WTC11 (cell line): ENCODE measurements around the gene KRTAP7-1. TPM values are rescaled to one million over a fixed set of nuclear protein-coding genes. Genes with fewer than 3 reads are reported as not detected.

Experiments used
- ATAC-seq: fragments of 200-7000 bp; cut with Tn5 transposase; 2 replicates; pipeline ENCODE4 v1.10.0; 2021; ENCODE audit warnings: mild to moderate bottlenecking, moderate library complexity
- CTCF ChIA-PET: fragments of 300-600 bp; sonication (Branson Sonifier 250); formaldehyde crosslinking; loops from one replicate; lab custom pipeline; 2021; ENCODE audit warnings: antibody characterized with exemption; lab: Charles Lee
- POLR2A ChIA-PET: fragments of 350-600 bp; sonication (Branson Sonifier 250); formaldehyde crosslinking; loops from one replicate; lab custom pipeline; 2021; ENCODE audit warnings: antibody characterized with exemption; lab: Charles Lee
- DNase-seq: peaks from one replicate; pipeline ENCODE4 v3.0.0; 2021; ENCODE audit warnings: low spot score
- H3K27ac Mint-ChIP-seq: 2 replicates; pipeline ENCODE4 v1.8.0; 2021; ENCODE audit warnings: mixed read lengths
- H3K27me3 Mint-ChIP-seq: 2 replicates; pipeline ENCODE4 v1.8.0; 2021; ENCODE audit warnings: low read depth, mild to moderate bottlenecking, moderate library complexity, mixed read lengths
- H3K36me3 Mint-ChIP-seq: 2 replicates; pipeline ENCODE4 v1.8.0; 2021; ENCODE audit warnings: mixed read lengths
- H3K4me1 Mint-ChIP-seq: 2 replicates; pipeline ENCODE4 v1.8.0; 2022; ENCODE audit warnings: mixed read lengths
- H3K4me3 Mint-ChIP-seq: 2 replicates; pipeline ENCODE4 v1.8.0; 2021; ENCODE audit warnings: mild to moderate bottlenecking, moderate library complexity, mixed read lengths
- H3K9me3 Mint-ChIP-seq: 2 replicates; pipeline ENCODE4 v1.8.0; 2021; ENCODE audit warnings: mixed read lengths
- CREB1 ChIP-seq: sonication (generic); formaldehyde crosslinking; IDR thresholded peaks from 2 replicates; pipeline ENCODE4 v1.8.0; 2023; ENCODE audit warnings: mild to moderate bottlenecking, missing genetic modification reagents
- E2F4 ChIP-seq: sonication (generic); formaldehyde crosslinking; IDR thresholded peaks from 2 replicates; pipeline ENCODE4 v1.8.1; 2022; ENCODE audit warnings: low read depth, mild to moderate bottlenecking, moderate library complexity, missing genetic modification reagents, borderline replicate concordance
- ELF4 ChIP-seq: sonication (generic); formaldehyde crosslinking; IDR thresholded peaks from 2 replicates; pipeline ENCODE4 v1.8.1; 2022; ENCODE audit warnings: low read depth, mild to moderate bottlenecking, moderate library complexity, missing genetic modification reagents
- ERG ChIP-seq: fragments of 250-450 bp; sonication (Bioruptor Pico); IDR thresholded peaks from 2 replicates; pipeline ENCODE4 v1.8.0; 2021; ENCODE audit warnings: mild to moderate bottlenecking
- FOXJ3 ChIP-seq: sonication (generic); formaldehyde crosslinking; IDR thresholded peaks from 2 replicates; pipeline ENCODE4 v1.9.0; 2021; ENCODE audit warnings: missing genetic modification reagents, mild to moderate bottlenecking, borderline replicate concordance
- FOXP1 ChIP-seq: sonication (generic); formaldehyde crosslinking; IDR thresholded peaks from 2 replicates; pipeline ENCODE4 v1.8.0; 2022; ENCODE audit warnings: missing genetic modification reagents, mild to moderate bottlenecking, moderate library complexity, borderline replicate concordance
- KAT7 ChIP-seq: sonication (generic); formaldehyde crosslinking; IDR thresholded peaks from 2 replicates; pipeline ENCODE4 v1.8.1; 2023; ENCODE audit warnings: missing genetic modification reagents, mild to moderate bottlenecking, borderline replicate concordance
- NR1H2 ChIP-seq: sonication (generic); formaldehyde crosslinking; IDR thresholded peaks from 2 replicates; pipeline ENCODE4 v1.9.0; 2021; ENCODE audit warnings: mild to moderate bottlenecking, moderate library complexity, missing genetic modification reagents
- PRRX2 ChIP-seq: fragments of 250-450 bp; sonication (Bioruptor Pico); IDR thresholded peaks from 2 replicates; pipeline ENCODE4 v1.8.0; 2021; ENCODE audit warnings: mild to moderate bottlenecking
- SOX15 ChIP-seq: fragments of 250-450 bp; sonication (Bioruptor Pico); IDR thresholded peaks from 2 replicates; pipeline ENCODE4 v1.9.0; 2021; ENCODE audit warnings: mild to moderate bottlenecking
- TCF7 ChIP-seq: sonication (generic); formaldehyde crosslinking; IDR thresholded peaks from 2 replicates; pipeline ENCODE4 v1.8.0; 2022; ENCODE audit warnings: mild to moderate bottlenecking, low read depth, missing genetic modification reagents, moderate library complexity
- ZBTB21 ChIP-seq: sonication (generic); formaldehyde crosslinking; IDR thresholded peaks from 2 replicates; pipeline ENCODE4 v1.8.1; 2023; ENCODE audit warnings: mild to moderate bottlenecking, missing genetic modification reagents, borderline replicate concordance
- ZNF232 ChIP-seq: sonication (generic); formaldehyde crosslinking; IDR thresholded peaks from 2 replicates; pipeline ENCODE4 v1.8.0; 2022; ENCODE audit warnings: mild to moderate bottlenecking, missing genetic modification reagents
- ZNF396 ChIP-seq: fragments of 250-450 bp; sonication (Bioruptor Pico); IDR thresholded peaks from 2 replicates; pipeline ENCODE4 v1.8.0; 2021; ENCODE audit warnings: mild to moderate bottlenecking, moderate library complexity, borderline replicate concordance
- ZNF512 ChIP-seq: sonication (generic); formaldehyde crosslinking; IDR thresholded peaks from 2 replicates; pipeline ENCODE4 v1.8.1; 2022; ENCODE audit warnings: missing genetic modification reagents, borderline replicate concordance
- total RNA-seq: library from RNA; stranded (reverse); gene quantifications from 3 replicates; pipeline ENCODE4 v1.2.3, GENCODE V29; 2021
- TF ChIP-seq, protein P1 (sequence below): sonication (generic); formaldehyde crosslinking; IDR thresholded peaks from 2 replicates; pipeline ENCODE4 v1.8.0; 2023; ENCODE audit warnings: mild to moderate bottlenecking, missing genetic modification reagents

KRTAP7-1 gene
- total RNA-seq, 1 experiment from 2014 or later, result not detected

- DNase-seq (no peak), ATAC-seq (peak; percentile 43)
- Mint-ChIP-seq H3K4me1 (peaks cover 11% of the 10 kb centered on the region), H3K27me3 (no peaks in the 10 kb centered on the region), H3K27ac (no peak within 1 kb of the TSS), H3K36me3 (no peaks in the 10 kb centered on the region), H3K4me3 (no peak within 1 kb of the TSS), H3K9me3 (no peaks in the 10 kb centered on the region)
- POLR2A ChIA-PET, result no interaction called here
- CTCF ChIA-PET, result interaction anchor here (1.2 to 1.6 kb wide), 2 partner anchors 18 to 26 kb away, joined by 4 to 5 read pairs; no protein-coding TSS in a partner anchor
- TF ChIP-seq CREB1, result no peak
- no peak for TF ChIP-seq PRRX2 (CRISPR knock-in tag)
- no peak for TF ChIP-seq FOXP1
- no peak for TF ChIP-seq NR1H2 (CRISPR knock-in tag)
- no peak for TF ChIP-seq TCF7 (CRISPR knock-in tag)
- TF ChIP-seq ZNF232 (CRISPR knock-in tag), result no peak
- no peak for TF ChIP-seq SOX15 (CRISPR knock-in tag)
- TF ChIP-seq E2F4 (CRISPR knock-in tag), result no peak
- no peak for TF ChIP-seq ERG (CRISPR knock-in tag)
- TF ChIP-seq ZNF396, result no peak
- no peak for TF ChIP-seq ELF4 (CRISPR knock-in tag)
- TF ChIP-seq FOXJ3 (CRISPR knock-in tag), result no peak
- TF ChIP-seq, protein P1, sequence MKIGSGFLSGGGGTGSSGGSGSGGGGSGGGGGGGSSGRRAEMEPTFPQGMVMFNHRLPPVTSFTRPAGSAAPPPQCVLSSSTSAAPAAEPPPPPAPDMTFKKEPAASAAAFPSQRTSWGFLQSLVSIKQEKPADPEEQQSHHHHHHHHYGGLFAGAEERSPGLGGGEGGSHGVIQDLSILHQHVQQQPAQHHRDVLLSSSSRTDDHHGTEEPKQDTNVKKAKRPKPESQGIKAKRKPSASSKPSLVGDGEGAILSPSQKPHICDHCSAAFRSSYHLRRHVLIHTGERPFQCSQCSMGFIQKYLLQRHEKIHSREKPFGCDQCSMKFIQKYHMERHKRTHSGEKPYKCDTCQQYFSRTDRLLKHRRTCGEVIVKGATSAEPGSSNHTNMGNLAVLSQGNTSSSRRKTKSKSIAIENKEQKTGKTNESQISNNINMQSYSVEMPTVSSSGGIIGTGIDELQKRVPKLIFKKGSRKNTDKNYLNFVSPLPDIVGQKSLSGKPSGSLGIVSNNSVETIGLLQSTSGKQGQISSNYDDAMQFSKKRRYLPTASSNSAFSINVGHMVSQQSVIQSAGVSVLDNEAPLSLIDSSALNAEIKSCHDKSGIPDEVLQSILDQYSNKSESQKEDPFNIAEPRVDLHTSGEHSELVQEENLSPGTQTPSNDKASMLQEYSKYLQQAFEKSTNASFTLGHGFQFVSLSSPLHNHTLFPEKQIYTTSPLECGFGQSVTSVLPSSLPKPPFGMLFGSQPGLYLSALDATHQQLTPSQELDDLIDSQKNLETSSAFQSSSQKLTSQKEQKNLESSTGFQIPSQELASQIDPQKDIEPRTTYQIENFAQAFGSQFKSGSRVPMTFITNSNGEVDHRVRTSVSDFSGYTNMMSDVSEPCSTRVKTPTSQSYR (CRISPR knock-in tag), result no peak
- no peak for TF ChIP-seq ZNF512 (CRISPR knock-in tag)
Observed at GRCh38 chr21:30813174-30813573, 16.4 kb downstream of the KRTAP7-1 start, which contains the start of gene KRTAP8-1. KRTAP8-1 (minus strand) TSS chr21:30813274; CDS start chr21:30813220, 54 bp downstream.

GRCh38 chr21:30800605-30801004 is 29.0 kb downstream of the KRTAP7-1 start:
- H3K36me3 Mint-ChIP-seq, result no peaks in the 10 kb centered on the region
- ChIA-PET POLR2A (no interaction called here), CTCF (no interaction called here)
- H3K27me3 Mint-ChIP-seq, result no peaks in the 10 kb centered on the region
- 0 out of 2 replicates have a peak, but pooled peaks cover 2% of the 10 kb centered on the region for H3K9me3 Mint-ChIP-seq
- no peak for TF ChIP-seq KAT7 (CRISPR knock-in tag)
- TF ChIP-seq PRRX2 (CRISPR knock-in tag), result no peak
- no peak for TF ChIP-seq FOXJ3 (CRISPR knock-in tag)
- no peak for TF ChIP-seq ZBTB21 (CRISPR knock-in tag)
- no peak for TF ChIP-seq CREB1
- no peak for ATAC-seq
- H3K4me3 Mint-ChIP-seq, result no peak overlapping the region
- no peak for DNase-seq
- H3K27ac Mint-ChIP-seq, result no peak overlapping the region
- H3K4me1 Mint-ChIP-seq, result no peaks in the 10 kb centered on the region
